Mesenchymal stem cell (in vitro differentiated cells and primary cell): ENCODE data around the gene TCEANC.
A peak's percentile ranks its signal among the peaks of the same experiment; 100 is the strongest.

ENCODE experiments used
- DNase-seq: peaks from one replicate; pipeline ENCODE4 v3.0.0-alpha.2; 2013
- H2AFZ ChIP-seq: one replicate; pipeline ENCODE4 v1.6.1; 2013; ENCODE audit warnings: low read depth, mild to moderate bottlenecking, control low read depth, inconsistent platforms, low read length, moderate library complexity
- H2AK5ac ChIP-seq: 2 replicates; pipeline ENCODE4 v1.6.1; 2013; ENCODE audit warnings: low read length, moderate library complexity, mild to moderate bottlenecking, inconsistent platforms; ENCODE audit not compliant: severe bottlenecking
- H2BK120ac ChIP-seq: one replicate; pipeline ENCODE4 v1.6.1; 2013; ENCODE audit warnings: low read depth, mild to moderate bottlenecking, inconsistent platforms, low read length, moderate library complexity
- H2BK12ac ChIP-seq, 2 experiments: one replicate each; pipeline ENCODE4 v1.6.1; 2013; ENCODE audit warnings: inconsistent platforms in 2 of 2, low read length in 2 of 2, mild to moderate bottlenecking in 2 of 2, moderate library complexity in 2 of 2, control low read depth in 1 of 2
- H2BK15ac ChIP-seq: one replicate; pipeline ENCODE4 v1.6.1; 2013; ENCODE audit warnings: mild to moderate bottlenecking, low read depth, inconsistent platforms; ENCODE audit not compliant: poor library complexity, severe bottlenecking
- H2BK5ac ChIP-seq: 2 replicates; pipeline ENCODE4 v1.6.1; 2013; ENCODE audit warnings: low read depth, mild to moderate bottlenecking, low read length, control low read depth, inconsistent platforms; ENCODE audit not compliant: poor library complexity, severe bottlenecking
- H3K14ac ChIP-seq, 2 experiments: one replicate each; pipeline ENCODE4 v1.6.1; 2013; ENCODE audit warnings: inconsistent platforms in 2 of 2, low read length in 2 of 2, control low read depth in 1 of 2, mild to moderate bottlenecking in 1 of 2, moderate library complexity in 1 of 2
- H3K18ac ChIP-seq, 2 experiments: one replicate each; pipeline ENCODE4 v1.6.1; 2013; ENCODE audit warnings: inconsistent platforms in 2 of 2, low read length in 2 of 2, control low read depth in 1 of 2, low read depth in 1 of 2, mild to moderate bottlenecking in 1 of 2
- H3K23ac ChIP-seq, 2 experiments: one replicate each; pipeline ENCODE4 v1.6.1; 2013; ENCODE audit warnings: inconsistent platforms in 2 of 2, low read length in 2 of 2, mild to moderate bottlenecking in 2 of 2, moderate library complexity in 2 of 2, control low read depth in 1 of 2
- H3K27ac ChIP-seq: 2 replicates; pipeline ENCODE4 v1.5.1; 2013; ENCODE audit warnings: mild to moderate bottlenecking, moderate library complexity, low read length, control low read depth, inconsistent platforms; ENCODE audit not compliant: poor library complexity, severe bottlenecking
- H3K27me3 ChIP-seq, 2 experiments: 2 replicates each; pipeline versions ENCODE4 v1.6.1 to v1.7.0; 2013; ENCODE audit warnings: low read length in 2 of 2, mild to moderate bottlenecking in 2 of 2, moderate library complexity in 2 of 2, control low read depth in 1 of 2, inconsistent platforms in 1 of 2; ENCODE audit not compliant: control insufficient read depth in 1 of 2, insufficient read depth in 1 of 2
- H3K36me3 ChIP-seq, 2 experiments: 2 replicates each; pipeline versions ENCODE4 v1.6.1 to v1.7.0; 2013; ENCODE audit warnings: low read length in 2 of 2, control low read depth in 1 of 2, inconsistent platforms in 1 of 2, low read depth in 1 of 2, mild to moderate bottlenecking in 1 of 2; ENCODE audit not compliant: insufficient read depth in 2 of 2, control insufficient read depth in 1 of 2
- H3K4ac ChIP-seq, 2 experiments: one replicate each; pipeline ENCODE4 v1.6.1; 2013; ENCODE audit warnings: inconsistent platforms in 2 of 2, low read length in 2 of 2, mild to moderate bottlenecking in 2 of 2, moderate library complexity in 2 of 2, control low read depth in 1 of 2, low read depth in 1 of 2
- H3K4me1 ChIP-seq: 2 replicates; pipeline ENCODE4 v1.6.1; 2013; ENCODE audit warnings: low read depth, low read length, control low read depth; ENCODE audit not compliant: control insufficient read depth, insufficient read depth
- H3K4me2 ChIP-seq: 2 replicates; pipeline ENCODE4 v1.6.1; 2013; ENCODE audit warnings: low read length, mild to moderate bottlenecking, inconsistent platforms; ENCODE audit not compliant: poor library complexity, severe bottlenecking
- H3K4me3 ChIP-seq, 2 experiments: 2 replicates each; pipeline versions ENCODE4 v1.5.1 to v1.7.0; 2013; ENCODE audit warnings: low read length in 2 of 2, mild to moderate bottlenecking in 2 of 2, control low read depth in 1 of 2, low read depth in 1 of 2; ENCODE audit not compliant: insufficient read depth in 1 of 2
- H3K79me1 ChIP-seq: replicated peaks from 2 replicates; pipeline ENCODE4 v1.6.1; 2013; ENCODE audit warnings: mild to moderate bottlenecking, control low read depth, low read length, inconsistent platforms; ENCODE audit not compliant: poor library complexity, severe bottlenecking
- H3K9ac ChIP-seq: 2 replicates; pipeline ENCODE4 v1.7.0; 2013; ENCODE audit warnings: mild to moderate bottlenecking, low read length, moderate library complexity
- H3K9me3 ChIP-seq: 2 replicates; pipeline ENCODE4 v1.7.0; 2013; ENCODE audit warnings: mild to moderate bottlenecking, low read length; ENCODE audit not compliant: control insufficient read depth
- H4K8ac ChIP-seq: one replicate; pipeline ENCODE4 v1.6.1; 2013; ENCODE audit warnings: inconsistent platforms, mild to moderate bottlenecking, low read length, moderate library complexity
- H4K91ac ChIP-seq: one replicate; pipeline ENCODE4 v1.6.1; 2013; ENCODE audit warnings: mild to moderate bottlenecking, low read length, inconsistent platforms
- WGBS: methylation state at CpG from one replicate; pipeline ENCODE4 v1.1.7; 2013; ENCODE audit warnings: mixed read lengths; 5-methylcytosine and 5-hydroxymethylcytosine counted together

TCEANC gene

GRCh38 chrX:13659063-13659462, 6.1 kb downstream of the TCEANC start:
- H2AFZ ChIP-seq = no peak overlapping the region
- no peaks in the 10 kb centered on the region for H3K79me1 ChIP-seq
- H3K4me3 ChIP-seq = peak overlapping the region in 1 of 2 experiments; percentile 5
- peaks cover 0 to 10% of the 10 kb centered on the region in 2 experiments for H3K36me3 ChIP-seq
- H3K27me3 ChIP-seq = peaks cover 0 to 7% of the 10 kb centered on the region in 2 experiments
- H3K9ac ChIP-seq = peak overlapping the region; percentile 63
- no peak overlapping the region for H3K18ac ChIP-seq
- no peaks in the 10 kb centered on the region for H3K4me1 ChIP-seq
- no peak overlapping the region for H2BK15ac ChIP-seq
- H3K14ac ChIP-seq = no peak overlapping the region
- H3K27ac ChIP-seq = no peak overlapping the region
- H2AK5ac ChIP-seq = no peak overlapping the region
- no peak overlapping the region for H3K4ac ChIP-seq
- H3K23ac ChIP-seq = no peak overlapping the region
- H3K9me3 ChIP-seq = no peaks in the 10 kb centered on the region
- no peak overlapping the region for H2BK120ac ChIP-seq
- no peak overlapping the region for H4K8ac ChIP-seq
- DNase-seq = peak; percentile 64
- no peak overlapping the region for H2BK12ac ChIP-seq
- no peak overlapping the region for H2BK5ac ChIP-seq
- H3K4me2 ChIP-seq = no peak overlapping the region
- H4K91ac ChIP-seq = no peak overlapping the region
- WGBS = 53% methylated on average over 3 of the region's 6 CpGs

- no peak overlapping the region for H2AK5ac ChIP-seq
These were observed 8.9 kb downstream of the TCEANC start for GRCh38 chrX:13661735-13662288.

GRCh38 chrX:13662355-13662791, 9.4 kb downstream of the TCEANC start:
- Histone ChIP-seq H4K91ac (no peak overlapping the region), H3K4me2 (no peak overlapping the region), H3K4me1 (peaks cover 1% of the 10 kb centered on the region), H3K9me3 (no peaks in the 10 kb centered on the region), H2AK5ac (no peak overlapping the region), H3K27me3 (peaks cover 0 to 3% of the 10 kb centered on the region in 2 experiments), H3K9ac (peak overlapping the region; percentile 88), H3K4ac (no peak overlapping the region), H4K8ac (no peak overlapping the region), H3K18ac (no peak overlapping the region), H3K27ac (no peak overlapping the region), H3K23ac (no peak overlapping the region), H3K14ac (no peak overlapping the region), H2BK120ac (no peak overlapping the region), H3K36me3 (peaks cover 0 to 7% of the 10 kb centered on the region in 2 experiments), H3K79me1 (no peaks in the 10 kb centered on the region), H2BK12ac (no peak overlapping the region), H2BK15ac (no peak overlapping the region), H2BK5ac (no peak overlapping the region), H3K4me3 (peak overlapping the region in 1 of 2 experiments; percentile 73), H2AFZ (no peak overlapping the region)
- DNase-seq = peak; percentile 95
- WGBS = 7% methylated on average over 5 of the region's 6 CpGs

More at GRCh38 chrX:13661735-13662288, 8.9 kb downstream of the TCEANC start:
- H3K79me1 ChIP-seq = no peaks in the 10 kb centered on the region
- no peak overlapping the region for H3K14ac ChIP-seq
- no peak overlapping the region for H2BK5ac ChIP-seq
- no peak overlapping the region for H2BK120ac ChIP-seq
- no peak overlapping the region for H4K8ac ChIP-seq
- H3K36me3 ChIP-seq = peaks cover 0 to 8% of the 10 kb centered on the region in 2 experiments
- H3K4ac ChIP-seq = no peak overlapping the region
- H3K18ac ChIP-seq = no peak overlapping the region
- H3K27ac ChIP-seq = no peak overlapping the region
- 70% methylated on average over 4 of the region's 6 CpGs for WGBS
- no peak overlapping the region for H2BK12ac ChIP-seq
- H3K4me3 ChIP-seq = peak overlapping the region in 1 of 2 experiments; percentile 73
- DNase-seq = no peak
- peak overlapping the region; percentile 88 for H3K9ac ChIP-seq
- H3K23ac ChIP-seq = no peak overlapping the region
- H3K9me3 ChIP-seq = no peaks in the 10 kb centered on the region
- no peak overlapping the region for H3K4me2 ChIP-seq
- no peak overlapping the region for H2BK15ac ChIP-seq
- H3K27me3 ChIP-seq = peaks cover 0 to 3% of the 10 kb centered on the region in 2 experiments
- no peak overlapping the region for H4K91ac ChIP-seq
- no peak overlapping the region for H2AFZ ChIP-seq
- no peaks in the 10 kb centered on the region for H3K4me1 ChIP-seq

GRCh38 chrX:13664020-13664419, 11.1 kb downstream of the TCEANC start:
- WGBS = 57% methylated on average over 1 of the region's 3 CpGs
- Histone ChIP-seq H3K9me3 (no peaks in the 10 kb centered on the region), H2AFZ (no peak overlapping the region), H3K36me3 (peaks cover 0 to 7% of the 10 kb centered on the region in 2 experiments), H3K9ac (no peak overlapping the region), H4K91ac (no peak overlapping the region), H3K4me1 (peaks cover 1% of the 10 kb centered on the region), H4K8ac (no peak overlapping the region), H3K4me2 (no peak overlapping the region), H2AK5ac (no peak overlapping the region), H2BK5ac (no peak overlapping the region), H2BK15ac (no peak overlapping the region), H3K4me3 (no peak overlapping the region), H3K27me3 (peaks cover 0 to 10% of the 10 kb centered on the region in 2 experiments), H2BK120ac (no peak overlapping the region), H2BK12ac (no peak overlapping the region), H3K27ac (no peak overlapping the region), H3K4ac (no peak overlapping the region), H3K23ac (no peak overlapping the region), H3K79me1 (no peaks in the 10 kb centered on the region), H3K14ac (no peak overlapping the region), H3K18ac (no peak overlapping the region)
- DNase-seq = no peak
